Muscle of arm (tissue), 12 donors: ENCODE results near the gene ARMC5. TPM values are rescaled to one million over a fixed set of nuclear protein-coding genes. Genes with fewer than 3 reads are reported as not detected.
A peak's percentile ranks its signal among the peaks of the same experiment; 100 is the strongest.

Source experiments
- DNase-seq: peaks from one replicate; pipeline ENCODE4 v3.0.0-alpha.2; 2013
- polyA plus RNA-seq, 12 donors: library from polyadenylated mRNA; unstranded; fragments of 120-200 nt; gene quantifications; one replicate each; pipeline ENCODE4 v1.2.1, GENCODE V29; 2013; ENCODE audit not compliant: insufficient read length in 12 of 12

The ARMC5 gene
- polyA plus RNA-seq, 12 donors, result 5.3 to 11.1 (median 7.4) TPM; not detected in 1

GRCh38 chr16:31460582-31461002 lies 1.3 kb downstream of the ARMC5 start:
- no peak for DNase-seq

GRCh38 chr16:31461201-31461920 lies 2.1 kb downstream of the ARMC5 start:
- no peak for DNase-seq

- DNase-seq, result no peak
Observed at GRCh38 chr16:31461921-31462804, 2.9 kb downstream of the ARMC5 start.

GRCh38 chr16:31464348-31464769 lies 5.1 kb downstream of the ARMC5 start:
- no peak for DNase-seq

- no peak for DNase-seq
Observed at GRCh38 chr16:31464781-31465260, 5.5 kb downstream of the ARMC5 start.

- no peak for DNase-seq
Observed at GRCh38 chr16:31465788-31466370, 6.6 kb downstream of the ARMC5 start.

GRCh38 chr16:31466381-31466841 lies 7.1 kb downstream of the ARMC5 start:
- DNase-seq, result no peak

GRCh38 chr16:31467151-31467773 lies 8.0 kb downstream of the ARMC5 start:
- no peak for DNase-seq

GRCh38 chr16:31467858-31468257 lies 8.6 kb downstream of the ARMC5 start:
- DNase-seq, result no peak

- DNase-seq, result no peak
Observed at GRCh38 chr16:31470615-31471014, 11.3 kb downstream of the ARMC5 start.

GRCh38 chr16:31471241-31471874 lies 12.1 kb downstream of the ARMC5 start:
- no peak for DNase-seq

- peak; percentile 74 for DNase-seq
Observed at GRCh38 chr16:31471875-31472708, 12.8 kb downstream of the ARMC5 start, which contains the start of gene TGFB1I1. TSS of gene TGFB1I1 (plus strand) at chr16:31472152. CDS start at chr16:31472189, 37 bp downstream.

- peak; percentile 83 for DNase-seq
Observed at GRCh38 chr16:31472709-31473203, 13.5 kb downstream of the ARMC5 start.

GRCh38 chr16:31473264-31473984 lies 14.1 kb downstream of the ARMC5 start:
- DNase-seq, result no peak

GRCh38 chr16:31474173-31474714 lies 14.9 kb downstream of the ARMC5 start:
- no peak for DNase-seq

GRCh38 chr16:31474773-31475738 lies 15.8 kb downstream of the ARMC5 start:
- DNase-seq, result no peak

- DNase-seq, result no peak
Observed at GRCh38 chr16:31475946-31476302, 16.6 kb downstream of the ARMC5 start.
